K562 (cell line): ENCODE measurements around the gene MRPS10. TPM values are rescaled to one million over a fixed set of nuclear protein-coding genes. Genes with fewer than 3 reads are reported as not detected.
"Not testable (repeated sequence)": the region's sequence is repeated elsewhere in the genome, so short reads cannot be mapped to it uniquely, and the experiment has no call there.

ENCODE experiments used
- ATAC-seq: fragments of 200-7000 bp; cut with Tn5 transposase; 3 replicates; pipeline ENCODE4 v1.9.1; 2020; ENCODE audit warnings: moderate library complexity
- BruUV-seq: library from RNA; stranded (reverse); fragments of 400-500 nt; replicated peaks from 2 replicates; lab custom pipeline; 2021; lab: Mats Ljungman, UMichigan
- CTCF ChIA-PET: fragments of 300-600 bp; formaldehyde crosslinking; extraction: SDS; loops from one replicate; lab custom pipeline; 2021; ENCODE audit warnings: low intra/inter-chr PET ratio; lab: Yijun Ruan, JAX
- POLR2A ChIA-PET: fragments of 300-600, 350-650 bp; sonication (Branson Sonifier 250); formaldehyde crosslinking; extraction: SDS; loops from one replicate; lab custom pipeline; 2021; ENCODE audit warnings: antibody characterized with exemption, inconsistent platforms; lab: Yijun Ruan, JAX
- DNase-seq, 4 experiments: peaks; one replicate each; pipeline versions ENCODE4 v3.0.0 to v3.0.0-alpha.2; 2011 to 2018; ENCODE audit warnings: low spot score in 3 of 4, mixed read lengths in 3 of 4; ENCODE audit errors: extremely low read depth in 1 of 4
- FAIRE-seq: peaks from 2 replicates; lab custom pipeline; 2011; peaks lifted over from hg19 to GRCh38; lab: Jason Lieb, UNC
- H2AFZ ChIP-seq: 2 replicates; pipeline ENCODE4 v1.6.0; 2011; ENCODE audit warnings: low read depth, low read length, control low read depth, inconsistent platforms
- H3K27ac ChIP-seq: fragments of 200-600 bp; 3 replicates; pipeline ENCODE4 v1.8.0; 2011; ENCODE audit warnings: low read depth, mild to moderate bottlenecking, control low read depth, inconsistent platforms, low read length, moderate library complexity, mixed read lengths; ENCODE audit errors: extremely low read depth
- H3K27me3 ChIP-seq, 2 experiments: fragments of 300-600 bp in 1 of 2; 2 replicates in 1 of 2; 3 replicates in 1 of 2; pipeline versions ENCODE4 v1.6.0 to v1.8.0; 2011; ENCODE audit warnings: inconsistent platforms in 2 of 2, low read length in 2 of 2, mild to moderate bottlenecking in 1 of 2, mixed read lengths in 1 of 2, moderate library complexity in 1 of 2; ENCODE audit not compliant: control insufficient read depth in 2 of 2, insufficient read depth in 2 of 2
- H3K36me3 ChIP-seq: fragments of 300-600 bp; 3 replicates; pipeline ENCODE4 v1.8.0; 2011; ENCODE audit warnings: mild to moderate bottlenecking, low read length, inconsistent platforms; ENCODE audit not compliant: control insufficient read depth, insufficient read depth
- H3K4me1 ChIP-seq, 2 experiments: fragments of 200-600 bp in 1 of 2; replicated peaks in 1 of 2; 2 replicates in 1 of 2; 3 replicates in 1 of 2; pipeline versions ENCODE4 v1.5.1 to v1.8.0; 2011; ENCODE audit warnings: inconsistent platforms in 2 of 2, low read length in 2 of 2, mild to moderate bottlenecking in 1 of 2, mixed read lengths in 1 of 2, moderate library complexity in 1 of 2; ENCODE audit not compliant: control insufficient read depth in 2 of 2, insufficient read depth in 2 of 2
- H3K4me2 ChIP-seq: 2 replicates; pipeline ENCODE4 v1.6.1; 2011; ENCODE audit warnings: low read length, control low read depth, inconsistent platforms, mixed read lengths; ENCODE audit not compliant: insufficient read depth
- H3K4me3 ChIP-seq: fragments of 200-600 bp; sonication (generic), shearing (Covaris generic); 2 replicates; pipeline ENCODE4 v1.5.1; 2016; ENCODE audit warnings: control low read depth, inconsistent platforms
- H3K79me2 ChIP-seq: fragments of 200-600 bp; 3 replicates; pipeline ENCODE4 v1.8.0; 2011; ENCODE audit warnings: low read length, inconsistent platforms; ENCODE audit not compliant: control insufficient read depth, insufficient read depth
- H3K9ac ChIP-seq, 2 experiments: 2 replicates each; pipeline versions ENCODE4 v1.6.0 to v1.6.1; 2011; ENCODE audit warnings: low read depth in 2 of 2, low read length in 2 of 2, control low read depth in 1 of 2, inconsistent platforms in 1 of 2, mild to moderate bottlenecking in 1 of 2, mixed read lengths in 1 of 2; ENCODE audit not compliant: insufficient read depth in 1 of 2
- H3K9me1 ChIP-seq: one replicate; pipeline ENCODE4 v1.6.0; 2011; ENCODE audit warnings: inconsistent platforms, mild to moderate bottlenecking, low read length, moderate library complexity; ENCODE audit not compliant: control insufficient read depth, insufficient read depth
- H3K9me3 ChIP-seq: replicated peaks from 2 replicates; pipeline ENCODE4 v1.5.1; 2011; ENCODE audit warnings: low read depth, low read length, inconsistent platforms; ENCODE audit not compliant: control insufficient read depth, insufficient read depth
- H4K20me1 ChIP-seq: replicated peaks from 2 replicates; pipeline ENCODE4 v1.6.1; 2011; ENCODE audit warnings: low read length, inconsistent platforms, mixed read lengths; ENCODE audit not compliant: control insufficient read depth, insufficient read depth
- CBFA2T3 ChIP-seq: fragments of 450-650 bp; IDR thresholded peaks from 2 replicates; pipeline ENCODE4 v1.6.1; 2017
- KDM1A ChIP-seq, 2 experiments: fragments of 450-650 bp; IDR thresholded peaks; 2 replicates each; pipeline ENCODE4 v1.6.1; 2016; ENCODE audit warnings: mild to moderate bottlenecking in 2 of 2
- RCOR1 ChIP-seq, 2 experiments: IDR thresholded peaks; 2 replicates each; pipeline ENCODE4 v1.6.1; 2012; ENCODE audit warnings: low read depth in 2 of 2, low read length in 2 of 2, borderline replicate concordance in 1 of 2, improper control_type of control experiment in 1 of 2
- WGBS: fragments of 100-300 bp; shearing (Covaris generic); methylation state at CpG from one replicate; pipeline ENCODE4 v1.1.6; 2016; ENCODE audit warnings: low coverage, mixed read lengths; ENCODE audit not compliant: insufficient coverage; ENCODE audit errors: missing lambda C conversion rate; 5-methylcytosine and 5-hydroxymethylcytosine counted together
- in situ Hi-C: fragments of 300-500 bp; cut with MboI; formaldehyde crosslinking; loops from 4 replicates; pipeline ENCODE4 v1.15.0; 2018; ENCODE audit warnings: inconsistent platforms, mixed read lengths
- intact Hi-C: fragments of 100-400 bp; cut with micrococcal nuclease; formaldehyde crosslinking; loops from 2 replicates; pipeline ENCODE4 v1.14.2; 2022
- polyA plus RNA-seq, 8 experiments: library from polyadenylated mRNA; depleted of rRNA in 4 of 8; stranded (reverse) in 5 of 8; unstranded in 3 of 8; fragments of >200 nt; fragmentation: Nextera tagmentation in 2 of 8; fragmentation: Illumina TruSeq in 1 of 8; extraction: Ambion mirVana in 2 of 8; extraction: Trizol in 1 of 8; gene quantifications; 2 replicates each; pipeline versions ENCODE4 v1.2.1 to v1.2.3, GENCODE V29; 2011 to 2014; ENCODE audit warnings: inconsistent platforms in 1 of 8, missing spikeins in 1 of 8
- total RNA-seq, 7 experiments: library from RNA; depleted of rRNA in 6 of 7; stranded (reverse); fragments of >200 nt in 6 of 7; fragmentation: Illumina TruSeq in 2 of 7; extraction: Trizol in 2 of 7; gene quantifications; 2 replicates each; pipeline versions ENCODE4 v1.2.1 to v1.2.3, GENCODE V29; 2011 to 2021; ENCODE audit warnings: low replicate concordance in 1 of 7
- TF ChIP-seq, protein P1 (sequence below), 2 experiments: fragments of 450-650 bp in 1 of 2; sonication (generic) in 1 of 2; formaldehyde crosslinking in 1 of 2; IDR thresholded peaks in 1 of 2; conservative IDR thresholded peaks in 1 of 2; 2 replicates each; pipeline versions ENCODE4 v1.6.1 to v1.8.1; 2016 to 2023; ENCODE audit warnings: mild to moderate bottlenecking in 2 of 2, moderate library complexity in 2 of 2, inconsistent platforms in 1 of 2, missing genetic modification reagents in 1 of 2

Gene MRPS10
- total and polyA plus RNA-seq, 9 of the 15 experiments (the other 6 are each of a cell fraction or from before 2014, with no cell fraction given), result 48.6 to 166 (median 93.7) TPM

- H3K79me2 ChIP-seq, H3K36me3 ChIP-seq, H3K4me2 ChIP-seq, H2AFZ ChIP-seq, H4K20me1 ChIP-seq, H3K27me3 ChIP-seq, H3K4me3 ChIP-seq, H3K9ac ChIP-seq, CTCF ChIA-PET, DNase-seq, H3K9me1 ChIP-seq, FAIRE-seq, H3K9me3 ChIP-seq, BruUV-seq, ATAC-seq, H3K27ac ChIP-seq, in situ Hi-C loops: not testable (repeated sequence)
- peak; percentile 71 to 77 for TF ChIP-seq KDM1A (IDR thresholded peaks at IDR 0.05)
- TF ChIP-seq CBFA2T3, result peak; percentile 5; the same call in 1 of the 2 replicates
- 0 out of 4 replicates have a peak, but pooled peaks of 1 of the 2 experiments have one; percentile 13 for TF ChIP-seq RCOR1 (IDR thresholded peaks at IDR 0.05; ENCODE audit: borderline replicate concordance in 1 of 2, low read depth in 2 of 2, low read length in 2 of 2)
- TF ChIP-seq, protein P1, sequence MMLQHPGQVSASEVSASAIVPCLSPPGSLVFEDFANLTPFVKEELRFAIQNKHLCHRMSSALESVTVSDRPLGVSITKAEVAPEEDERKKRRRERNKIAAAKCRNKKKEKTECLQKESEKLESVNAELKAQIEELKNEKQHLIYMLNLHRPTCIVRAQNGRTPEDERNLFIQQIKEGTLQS (IDR thresholded peaks at IDR 0.05), result peak; percentile 28; the same call in 1 of the 2 replicates
- TF ChIP-seq, protein P1 (CRISPR knock-in tag; conservative IDR thresholded peaks at IDR 0.05), result not testable (repeated sequence)
- intact Hi-C loops, result loop anchor here (10.0 kb wide), 1 partner anchor 258 kb away; no protein-coding TSS in a partner anchor
- POLR2A ChIA-PET, result interaction anchor here (0.6 to 2.0 kb wide), 3 partner anchors 11 to 102 kb away, joined by 3 to 6 read pairs (median 4); partner anchors contain the start of gene GUCA1A
- 78% methylated on average over 4 of the region's 5 CpGs for WGBS
- peaks cover 29 to 36% of the 10 kb centered on the region in 2 experiments for H3K4me1 ChIP-seq
Observed at GRCh38 chr6:42192385-42192784, 25.3 kb downstream of the MRPS10 start.
